Measurements from ENCODE around the gene BRCC3.

Gene BRCC3

GRCh38 chrX:155105919-155106318, 34.6 kb downstream of the BRCC3 start:
- TF ChIP-seq CTCF (conservative IDR thresholded peaks at IDR 0.05; ENCODE audit: control insufficient read depth, insufficient read depth, low read depth, low read length) = no peak
- no peak overlapping the region for H3K4me3 ChIP-seq (ENCODE audit: control insufficient read depth, low read depth, low read length)
- no peak for DNase-seq (ENCODE audit: low read depth)

- no peak overlapping the region for H3K4me3 ChIP-seq (ENCODE audit: control insufficient read depth, low read depth, low read length)
- TF ChIP-seq CTCF (conservative IDR thresholded peaks at IDR 0.05; ENCODE audit: control insufficient read depth, insufficient read depth, low read depth, low read length) = no peak
- DNase-seq (ENCODE audit: low read depth) = no peak
Observed at GRCh38 chrX:155108427-155108826, 37.1 kb downstream of the BRCC3 start.

- TF ChIP-seq CTCF (conservative IDR thresholded peaks at IDR 0.05; ENCODE audit: control insufficient read depth, insufficient read depth, low read depth, low read length) = no peak
- no peak overlapping the region for H3K4me3 ChIP-seq (ENCODE audit: control insufficient read depth, low read depth, low read length)
- no peak for DNase-seq (ENCODE audit: low read depth)
Observed at GRCh38 chrX:155112171-155112570, 40.9 kb downstream of the BRCC3 start.

- no peak overlapping the region for H3K4me3 ChIP-seq (ENCODE audit: control insufficient read depth, low read depth, low read length)
- no peak for DNase-seq (ENCODE audit: low read depth)
- TF ChIP-seq CTCF (conservative IDR thresholded peaks at IDR 0.05; ENCODE audit: control insufficient read depth, insufficient read depth, low read depth, low read length) = no peak
Observed at GRCh38 chrX:155113097-155113496, 41.8 kb downstream of the BRCC3 start.

- no peak for TF ChIP-seq CTCF (conservative IDR thresholded peaks at IDR 0.05; ENCODE audit: control insufficient read depth, insufficient read depth, low read depth, low read length)
- DNase-seq (ENCODE audit: low read depth) = no peak
- no peak overlapping the region for H3K4me3 ChIP-seq (ENCODE audit: control insufficient read depth, low read depth, low read length)
Observed at GRCh38 chrX:155115174-155115819, 44.0 kb downstream of the BRCC3 start.

- no peak overlapping the region for H3K4me3 ChIP-seq (ENCODE audit: control insufficient read depth, low read depth, low read length)
- TF ChIP-seq CTCF (conservative IDR thresholded peaks at IDR 0.05; ENCODE audit: control insufficient read depth, insufficient read depth, low read depth, low read length) = no peak
- DNase-seq (ENCODE audit: low read depth) = no peak
Observed at GRCh38 chrX:155127465-155127864, 56.2 kb downstream of the BRCC3 start.

- no peak for TF ChIP-seq CTCF (conservative IDR thresholded peaks at IDR 0.05; ENCODE audit: control insufficient read depth, insufficient read depth, low read depth, low read length)
- H3K4me3 ChIP-seq (ENCODE audit: control insufficient read depth, low read depth, low read length) = no peak overlapping the region
- DNase-seq (ENCODE audit: low read depth) = no peak
Observed at GRCh38 chrX:155127940-155128339, 56.6 kb downstream of the BRCC3 start.

Data from fibroblast of mammary gland (primary cell).